HFFc6 (cell line): ENCODE measurements around the gene FSTL1. TPM values are rescaled to one million over a fixed set of nuclear protein-coding genes. Genes with fewer than 3 reads are reported as not detected.
"Not testable (repeated sequence)": the region's sequence is repeated elsewhere in the genome, so short reads cannot be mapped to it uniquely, and the experiment has no call there.

Experiments used
- DNase-seq: peaks from one replicate; pipeline ENCODE4 v3.0.0-alpha.2; 2018
- H3K27ac Mint-ChIP-seq: 2 replicates; pipeline ENCODE4 v1.8.0; 2020; ENCODE audit warnings: mild to moderate bottlenecking, mixed read lengths
- H3K27me3 Mint-ChIP-seq: 2 replicates; pipeline ENCODE4 v1.8.0; 2021; ENCODE audit warnings: mild to moderate bottlenecking, moderate library complexity, mixed read lengths; ENCODE audit not compliant: insufficient read depth
- H3K36me3 Mint-ChIP-seq: 2 replicates; pipeline ENCODE4 v1.8.0; 2021; ENCODE audit warnings: low read depth, mixed read lengths
- H3K4me1 Mint-ChIP-seq: 2 replicates; pipeline ENCODE4 v1.8.0; 2020; ENCODE audit warnings: low read depth, mixed read lengths
- H3K4me3 Mint-ChIP-seq: 2 replicates; pipeline ENCODE4 v1.8.0; 2020; ENCODE audit warnings: mild to moderate bottlenecking, moderate library complexity, mixed read lengths
- H3K9me3 Mint-ChIP-seq: 2 replicates; pipeline ENCODE4 v1.8.0; 2020; ENCODE audit warnings: mild to moderate bottlenecking, mixed read lengths
- CTCF ChIP-seq: fragments of 200-600 bp; sonication (generic); IDR thresholded peaks from 2 replicates; pipeline ENCODE4 v1.5.0; 2021; ENCODE audit warnings: antibody characterized with exemption, mild to moderate bottlenecking
- total RNA-seq, 6 experiments: library from RNA; stranded (reverse); fragmentation: NEBNext Ultra II Directional; extraction: Animal tissue kit (Norgen Biotek cat#: 25700); gene quantifications; 2 replicates in 1 of 6; 3 replicates in 5 of 6; pipeline ENCODE4 v1.2.3, GENCODE V29; 2021

FSTL1 gene
- total RNA-seq, 6 experiments from 2014 or later: 1,595 to 1,958 (median 1,726) TPM

GRCh38 chr3:120394347-120394746 is 56.4 kb downstream of the FSTL1 start:
- no peak for DNase-seq
- peak overlapping the region; percentile 27; the same call in 1 of the 2 replicates for H3K27ac Mint-ChIP-seq
- no peak for TF ChIP-seq CTCF
- H3K4me1 Mint-ChIP-seq: peaks cover 14% of the 10 kb centered on the region
- peaks cover 8% of the 10 kb centered on the region for H3K27me3 Mint-ChIP-seq
- H3K4me3 Mint-ChIP-seq: no peak overlapping the region
- no peaks in the 10 kb centered on the region for H3K9me3 Mint-ChIP-seq
- H3K36me3 Mint-ChIP-seq: peaks cover 42% of the 10 kb centered on the region

DNA sequence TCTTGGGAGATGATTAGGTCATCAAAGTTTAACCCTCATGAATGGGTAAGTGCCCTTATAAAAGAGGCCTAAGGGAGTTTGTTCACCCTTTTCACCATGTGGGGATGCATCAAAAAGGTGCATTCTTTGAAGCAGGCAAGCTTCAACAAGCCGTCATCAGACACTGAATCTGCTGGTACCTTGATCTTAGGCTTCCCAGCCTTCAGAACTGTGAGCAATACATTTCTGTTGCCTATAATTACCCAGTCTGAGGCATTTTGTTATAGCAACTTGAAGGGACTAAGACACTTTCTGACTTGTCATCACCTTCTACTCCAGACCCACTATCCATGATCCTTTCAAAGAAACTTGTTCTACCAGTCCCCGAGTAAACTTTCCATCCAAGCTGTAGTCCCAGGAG is 57.0 kb downstream of the FSTL1 start:
- TF ChIP-seq CTCF: no peak
- Mint-ChIP-seq H3K36me3 (peaks cover 37% of the 10 kb centered on the region), H3K4me1 (peaks cover 12% of the 10 kb centered on the region; the same call in 1 of the 2 replicates), H3K27ac (peak overlapping the region; percentile 27; the same call in 1 of the 2 replicates), H3K9me3 (no peaks in the 10 kb centered on the region), H3K4me3 (no peak overlapping the region), H3K27me3 (peaks cover 8% of the 10 kb centered on the region)
- DNase-seq: no peak

- no peak for TF ChIP-seq CTCF
- H3K9me3 Mint-ChIP-seq: no peaks in the 10 kb centered on the region
Observed at GRCh38 chr3:120393243-120393642, 57.5 kb downstream of the FSTL1 start.

GRCh38 chr3:120382941-120383447 is 67.8 kb downstream of the FSTL1 start:
- no peaks in the 10 kb centered on the region for H3K4me1 Mint-ChIP-seq
- no peak for TF ChIP-seq CTCF
- H3K27me3 Mint-ChIP-seq: no peaks in the 10 kb centered on the region; the same call in 1 of the 2 replicates
- H3K36me3 Mint-ChIP-seq: no peaks in the 10 kb centered on the region
- H3K4me3 Mint-ChIP-seq: no peak overlapping the region
- no peak for DNase-seq
- no peak overlapping the region for H3K27ac Mint-ChIP-seq
- no peaks in the 10 kb centered on the region for H3K9me3 Mint-ChIP-seq

More at GRCh38 chr3:120393243-120393642, 57.5 kb downstream of the FSTL1 start:
- DNase-seq: no peak
- Mint-ChIP-seq H3K27me3 (peaks cover 3% of the 10 kb centered on the region), H3K36me3 (peaks cover 32% of the 10 kb centered on the region), H3K27ac (no peak overlapping the region), H3K4me3 (no peak overlapping the region), H3K4me1 (peaks cover 7% of the 10 kb centered on the region; the same call in 1 of the 2 replicates)

DNA sequence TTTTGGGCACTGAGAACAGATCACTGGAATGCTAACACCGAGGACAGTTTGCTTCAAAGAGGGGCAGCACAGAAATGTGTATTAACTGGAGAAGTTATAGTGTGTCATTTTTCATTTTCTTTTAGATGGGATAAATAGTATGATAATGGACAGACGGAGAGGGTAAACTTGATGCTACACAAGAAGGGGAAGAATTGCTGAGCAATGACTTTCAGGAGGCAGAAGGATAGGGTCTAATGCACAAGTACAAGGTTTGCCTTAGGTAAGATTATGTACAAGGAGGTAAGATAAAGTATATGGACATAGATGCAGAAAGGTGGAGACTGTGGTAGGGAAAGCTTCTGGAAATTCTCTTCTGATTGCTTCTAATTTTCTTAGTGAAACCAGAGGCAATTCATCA is 69.3 kb downstream of the FSTL1 start:
- Mint-ChIP-seq H3K36me3 (no peaks in the 10 kb centered on the region), H3K9me3 (no peaks in the 10 kb centered on the region), H3K4me3 (no peak overlapping the region), H3K27ac (no peak overlapping the region), H3K4me1 (no peaks in the 10 kb centered on the region), H3K27me3 (no peaks in the 10 kb centered on the region; the same call in 1 of the 2 replicates)
- TF ChIP-seq CTCF: no peak
- no peak for DNase-seq

DNA sequence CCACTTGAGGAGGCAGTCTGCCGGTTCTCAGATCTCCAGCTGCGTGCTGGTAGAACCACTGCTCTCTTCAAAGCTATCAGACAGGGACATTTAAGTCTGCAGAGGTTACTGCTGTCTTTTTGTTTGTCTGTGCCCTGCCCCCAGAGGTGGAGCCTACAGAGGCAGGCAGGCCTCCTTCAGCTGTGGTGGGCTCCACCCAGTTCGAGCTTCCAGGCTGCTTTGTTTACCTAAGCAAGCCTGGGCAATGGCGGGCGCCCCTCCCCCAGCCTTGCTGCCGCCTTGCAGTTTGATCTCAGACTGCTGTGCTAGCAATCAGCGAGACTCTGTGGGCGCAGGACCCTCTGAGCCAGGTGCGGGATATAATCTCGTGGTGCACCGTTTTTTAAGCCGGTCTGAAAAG is 72.8 kb downstream of the FSTL1 start:
- DNase-seq, H3K9me3 Mint-ChIP-seq, H3K27ac Mint-ChIP-seq, H3K36me3 Mint-ChIP-seq, H3K4me1 Mint-ChIP-seq, H3K4me3 Mint-ChIP-seq, H3K27me3 Mint-ChIP-seq: not testable (repeated sequence)
